Heart left ventricle (tissue), 16 donors: ENCODE data around the gene FJX1. TPM values are rescaled to one million over a fixed set of nuclear protein-coding genes. Genes with fewer than 3 reads are reported as not detected.
A peak's percentile ranks its signal among the peaks of the same experiment; 100 is the strongest.

Source experiments
- ATAC-seq, 4 donors: fragments of 200-7000 bp; cut with Tn5 transposase; one replicate each; pipeline ENCODE4 v1.9.1; 2020 to 2022; ENCODE audit warnings: moderate library complexity in 4 of 4, mild to moderate bottlenecking in 3 of 4, moderate number of reproducible peaks in 1 of 4
- DNase-seq, 5 donors: peaks; one replicate each; pipeline ENCODE4 v3.0.0-alpha.2; 2020
- H3K27ac ChIP-seq, 12 donors: fragments of 200-600 bp; sonication (generic) in 4 of 12; one replicate each; pipeline versions ENCODE4 v1.5.0 to v1.8.0; 2016 to 2022; ENCODE audit warnings: mild to moderate bottlenecking in 2 of 12
- H3K27me3 ChIP-seq, 9 donors: fragments of 200-600 bp; sonication (generic) in 2 of 9; one replicate each; pipeline versions ENCODE4 v1.5.1 to v1.8.0; 2016 to 2022; ENCODE audit warnings: mild to moderate bottlenecking in 3 of 9
- H3K36me3 ChIP-seq, 9 donors: fragments of 200-600 bp; sonication (generic) in 2 of 9; one replicate each; pipeline versions ENCODE4 v1.5.0 to v1.8.0; 2018 to 2022; ENCODE audit warnings: mild to moderate bottlenecking in 2 of 9
- H3K4me1 ChIP-seq, 12 donors: fragments of 200-600 bp; sonication (generic) in 4 of 12; one replicate each; pipeline versions ENCODE4 v1.5.0 to v1.8.0; 2016 to 2022; ENCODE audit warnings: mild to moderate bottlenecking in 3 of 12
- H3K4me3 ChIP-seq, 12 donors: fragments of 200-600 bp; sonication (generic) in 4 of 12; one replicate each; pipeline versions ENCODE4 v1.5.0 to v1.8.0; 2017 to 2022; ENCODE audit warnings: mild to moderate bottlenecking in 9 of 12, moderate library complexity in 4 of 12
- H3K9me3 ChIP-seq, 12 donors: fragments of 200-600 bp; sonication (generic) in 4 of 12; one replicate each; pipeline versions ENCODE4 v1.5.0 to v1.8.0; 2016 to 2022; ENCODE audit warnings: mild to moderate bottlenecking in 1 of 12
- POLR2A ChIP-seq, 2 donors: fragments of 450-650 bp; IDR thresholded peaks; one replicate each; pipeline ENCODE4 v1.6.1; 2017; ENCODE audit warnings: antibody characterized with exemption in 2 of 2, mild to moderate bottlenecking in 2 of 2, moderate library complexity in 2 of 2
- WGBS, 4 donors: extraction: QIAGEN DNeasy Blood & Tissue Kit in 2 of 4; methylation state at CpG; one replicate each; pipeline versions ENCODE4 v1.1.5 to v1.1.7; 2013 to 2018; 5-methylcytosine and 5-hydroxymethylcytosine counted together
- intact Hi-C, 10 donors: fragments of 100-400 bp; cut with DNase I; formaldehyde crosslinking; loops; one replicate each; pipeline versions ENCODE4 v1.11.1 to v1.14.2; 2022
- polyA plus RNA-seq, 2 donors: library from polyadenylated mRNA; stranded (reverse); fragments of 200-250 nt; gene quantifications; one replicate each; pipeline ENCODE4 v1.2.3, GENCODE V29; 2013
- total RNA-seq, 9 donors: library from RNA; depleted of rRNA in 2 of 9; stranded (reverse); fragments of >200 nt in 2 of 9; fragmentation: NEBNext Ultra II Directional in 3 of 9; extraction: Animal tissue kit (Norgen Biotek cat#: 25700) in 3 of 9; gene quantifications; one replicate each; pipeline versions ENCODE4 v1.1.0 to v1.2.4, GENCODE V29; 2016 to 2023
- TF ChIP-seq, protein P1 (sequence below), 12 donors: fragments of 200-600 bp; sonication (generic) in 4 of 12; IDR thresholded peaks; one replicate each; pipeline versions ENCODE4 v1.5.0 to v1.8.0; 2018 to 2022; ENCODE audit warnings: antibody characterized with exemption in 12 of 12, mild to moderate bottlenecking in 5 of 12
- donor health status: ischemic (EF 13 %, LVEDD 7.1; RV severe dilation, severe dysfunction).
- donor health status: healthy with polysubstance abuse.
- donor health status: DM: no; HTN: yes; CAD: no.
- donor health status: DM: no; HTN: no; CAD: no.
- donor health status: ischemic (EF 25% LVEDD 6.9; RV normal size, moderate dysfunction).
- donor health status: ischemic (EF 25% LVEDD 5.7; RV mildly dilated, moderate dysfunction).
- donor health status: healthy.
- donor health status: DM: yes; HTN: yes; CAD: no.
- donor health status: ischemic (EF 35%, LVEDD 5.7; RV mildly dilated, moderate dysfunction).
- donor health status: nonischemic (EF 11% LVEDD 7.7; RV severe dilation, severe dysfunction).
- donor health status: DM: yes; HTN: yes; CAD: no.
- donor health status: PGD.
- donor health status: ischemic (EF 29% LVEDD 5.4; RV normal size, mild dysfunction).
- donor health status: nonischemic (EF 23%, LVEDD 6.1; RV moderate dilation, normal function).

The FJX1 gene
- total and polyA plus RNA-seq, 11 donors, result 0.55 to 7.2 (median 2.3) TPM

DNA sequence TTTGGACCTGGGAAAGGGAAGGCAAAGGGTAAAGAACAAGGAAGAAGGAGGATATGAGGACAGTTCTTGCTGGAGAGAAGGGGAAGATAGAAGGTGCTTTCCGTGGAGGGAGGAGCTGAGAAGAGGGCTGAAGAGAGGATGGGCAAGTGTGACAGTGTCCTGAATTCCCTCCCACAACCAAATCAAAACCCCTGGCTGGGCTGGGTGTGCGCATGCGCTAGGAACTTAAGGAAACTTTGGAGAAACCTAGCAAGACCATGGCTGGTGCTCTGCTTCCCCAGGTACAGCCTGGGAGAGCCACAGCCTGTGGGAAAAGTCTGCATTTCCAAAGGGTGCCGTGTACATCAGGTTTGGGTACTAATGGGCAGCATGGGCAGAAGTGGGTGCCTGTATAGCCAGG, 29.0 kb upstream of the FJX1 start:
- peaks cover 0 to 22% (median 0%) of the 10 kb centered on the region in 9 donors for H3K27me3 ChIP-seq
- ATAC-seq, result no peak
- 65 to 89% (median 81%) methylated on average over 4 of the region's 4 CpGs for WGBS, 4 donors

GRCh38 chr11:35590412-35590811, 27.8 kb upstream of the FJX1 start:
- intact Hi-C loops, result no loop called here

More for the DNA sequence above, 29.0 kb upstream of the FJX1 start:
- intact Hi-C loops, result no loop called here
- no peak overlapping the region for H3K27ac ChIP-seq
- H3K4me3 ChIP-seq, result no peak overlapping the region
- DNase-seq, result no peak
- no peaks in the 10 kb centered on the region for H3K36me3 ChIP-seq
- TF ChIP-seq POLR2A (IDR thresholded peaks at IDR 0.05), result no peak
- TF ChIP-seq, protein P1, sequence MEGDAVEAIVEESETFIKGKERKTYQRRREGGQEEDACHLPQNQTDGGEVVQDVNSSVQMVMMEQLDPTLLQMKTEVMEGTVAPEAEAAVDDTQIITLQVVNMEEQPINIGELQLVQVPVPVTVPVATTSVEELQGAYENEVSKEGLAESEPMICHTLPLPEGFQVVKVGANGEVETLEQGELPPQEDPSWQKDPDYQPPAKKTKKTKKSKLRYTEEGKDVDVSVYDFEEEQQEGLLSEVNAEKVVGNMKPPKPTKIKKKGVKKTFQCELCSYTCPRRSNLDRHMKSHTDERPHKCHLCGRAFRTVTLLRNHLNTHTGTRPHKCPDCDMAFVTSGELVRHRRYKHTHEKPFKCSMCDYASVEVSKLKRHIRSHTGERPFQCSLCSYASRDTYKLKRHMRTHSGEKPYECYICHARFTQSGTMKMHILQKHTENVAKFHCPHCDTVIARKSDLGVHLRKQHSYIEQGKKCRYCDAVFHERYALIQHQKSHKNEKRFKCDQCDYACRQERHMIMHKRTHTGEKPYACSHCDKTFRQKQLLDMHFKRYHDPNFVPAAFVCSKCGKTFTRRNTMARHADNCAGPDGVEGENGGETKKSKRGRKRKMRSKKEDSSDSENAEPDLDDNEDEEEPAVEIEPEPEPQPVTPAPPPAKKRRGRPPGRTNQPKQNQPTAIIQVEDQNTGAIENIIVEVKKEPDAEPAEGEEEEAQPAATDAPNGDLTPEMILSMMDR (IDR thresholded peaks at IDR 0.05), result no peak
- no peaks in the 10 kb centered on the region for H3K4me1 ChIP-seq
- H3K9me3 ChIP-seq, result no peaks in the 10 kb centered on the region

GRCh38 chr11:35593143-35593542, 25.1 kb upstream of the FJX1 start:
- TF ChIP-seq, protein P1 (IDR thresholded peaks at IDR 0.05), result no peak
- no peak for TF ChIP-seq POLR2A (IDR thresholded peaks at IDR 0.05)
- Histone ChIP-seq H3K27ac (no peak overlapping the region), H3K27me3 (peaks cover 0 to 11% (median 0%) of the 10 kb centered on the region in 9 donors), H3K36me3 (no peaks in the 10 kb centered on the region), H3K4me1 (no peaks in the 10 kb centered on the region), H3K9me3 (no peaks in the 10 kb centered on the region), H3K4me3 (no peak overlapping the region)
- ATAC-seq, result peak in 1 of 4 donors; percentile 29
- DNase-seq, result no peak
- intact Hi-C loops, result no loop called here

More at GRCh38 chr11:35590412-35590811, 27.8 kb upstream of the FJX1 start:
- Histone ChIP-seq H3K27me3 (peaks cover 0 to 16% (median 0%) of the 10 kb centered on the region in 9 donors), H3K4me3 (no peak overlapping the region), H3K4me1 (no peaks in the 10 kb centered on the region), H3K36me3 (no peaks in the 10 kb centered on the region), H3K27ac (no peak overlapping the region), H3K9me3 (no peaks in the 10 kb centered on the region)
- TF ChIP-seq, protein P1 (IDR thresholded peaks at IDR 0.05), result no peak
- TF ChIP-seq POLR2A (IDR thresholded peaks at IDR 0.05), result no peak
- ATAC-seq (no peak), DNase-seq (no peak)

DNA sequence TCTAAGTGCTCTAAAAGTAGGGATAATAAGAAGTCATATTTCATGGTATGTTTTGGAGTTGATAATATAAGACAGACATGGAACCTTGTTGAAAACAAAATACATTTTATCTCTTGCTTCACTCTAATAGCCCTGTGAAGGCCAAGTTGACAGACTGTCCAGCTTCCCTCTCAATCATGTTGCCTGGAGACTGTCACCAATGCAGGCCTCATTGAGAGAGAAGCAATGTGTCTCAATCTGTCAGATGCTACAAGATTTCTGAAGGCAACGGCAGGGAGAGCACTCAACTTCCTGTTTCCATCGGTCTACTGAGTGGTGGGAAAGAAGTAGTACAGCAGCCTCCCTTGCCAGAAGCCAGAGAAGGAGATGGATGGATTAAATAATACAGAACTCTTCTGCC, 23.6 kb upstream of the FJX1 start:
- H3K9me3 ChIP-seq, result no peaks in the 10 kb centered on the region
- no peaks in the 10 kb centered on the region for H3K36me3 ChIP-seq
- 15 to 25% (median 20%) methylated on average over 2 of the region's 2 CpGs for WGBS, 4 donors
- H3K27me3 ChIP-seq, result peaks cover 0 to 4% (median 0%) of the 10 kb centered on the region in 9 donors
- intact Hi-C loops, result no loop called here
- no peak overlapping the region for H3K4me3 ChIP-seq
- DNase-seq (no peak), ATAC-seq (no peak)
- no peak overlapping the region for H3K27ac ChIP-seq
- H3K4me1 ChIP-seq, result no peaks in the 10 kb centered on the region
- TF ChIP-seq, protein P1 (IDR thresholded peaks at IDR 0.05), result no peak
- no peak for TF ChIP-seq POLR2A (IDR thresholded peaks at IDR 0.05)
